ENCODE measurements around the gene CTBP2. TPM values are rescaled to one million over a fixed set of nuclear protein-coding genes. Genes with fewer than 3 reads are reported as not detected.

CTBP2 gene
- total RNA-seq, 1 donor from 2014 or later: 109 TPM

DNA sequence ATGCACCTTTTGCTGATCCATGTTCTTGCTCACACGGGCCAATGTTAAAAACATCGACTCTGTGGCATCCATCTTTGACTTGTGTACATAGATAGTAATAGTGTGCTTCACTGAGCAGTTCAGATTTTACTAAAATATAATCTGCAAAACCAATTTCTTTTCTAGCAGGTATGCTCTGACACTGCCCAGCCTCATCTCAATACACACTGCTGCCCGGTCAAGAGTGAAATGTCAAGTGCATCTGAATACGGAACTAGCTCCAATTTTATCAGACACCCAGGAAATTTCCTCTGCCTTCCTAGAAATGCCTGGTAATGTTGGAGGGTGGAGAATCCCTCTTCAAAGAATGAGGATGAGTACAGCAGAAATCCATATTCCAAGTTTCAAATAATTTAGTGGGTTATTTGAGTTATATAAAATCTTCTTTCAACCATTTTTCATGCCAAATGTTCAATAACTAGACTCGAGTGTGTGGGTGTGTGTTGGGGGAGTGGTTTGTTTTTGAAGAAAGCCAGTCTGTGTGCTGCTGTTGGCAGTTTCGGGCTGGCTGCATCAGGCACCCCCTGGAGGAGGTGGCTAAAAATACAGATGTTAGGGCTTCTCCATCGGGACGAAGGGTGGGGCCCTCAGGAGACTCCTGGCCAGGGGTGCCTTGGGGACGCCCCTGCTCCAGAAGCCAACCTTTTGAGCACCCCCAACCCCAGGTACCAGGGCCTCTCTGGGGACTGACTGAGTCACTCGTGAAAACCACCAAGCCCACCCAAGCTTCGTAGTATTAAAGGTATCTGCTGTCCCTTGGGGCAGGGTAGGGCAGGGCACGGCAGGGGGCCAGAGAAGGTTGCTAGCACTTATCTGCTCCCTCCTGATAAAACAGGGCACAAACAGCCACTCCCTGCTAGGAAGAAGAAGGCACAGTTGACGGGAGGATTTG, 15.4 kb downstream of the CTBP2 start:
- DNase-seq (ENCODE audit: low read depth): no peak

DNA sequence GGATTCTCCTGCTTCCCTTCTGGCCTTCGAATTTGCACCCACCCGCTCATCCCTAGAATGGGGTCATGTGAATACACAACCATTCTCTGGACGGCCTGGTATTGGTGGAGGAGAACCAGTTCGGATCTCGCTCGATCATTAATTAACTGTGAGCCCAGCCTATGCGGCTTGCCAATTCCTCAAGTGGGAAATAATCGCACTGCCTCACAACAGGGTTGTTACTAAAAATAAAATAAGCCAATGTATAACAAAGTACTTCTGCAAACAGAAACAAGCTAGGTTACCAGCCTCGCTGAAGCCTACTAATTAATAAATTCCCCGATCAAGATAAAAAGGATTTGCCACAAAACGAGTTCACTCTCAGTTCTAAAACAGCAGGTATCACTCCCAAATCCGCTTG, 16.2 kb downstream of the CTBP2 start:
- no peak for DNase-seq (ENCODE audit: low read depth)

DNA sequence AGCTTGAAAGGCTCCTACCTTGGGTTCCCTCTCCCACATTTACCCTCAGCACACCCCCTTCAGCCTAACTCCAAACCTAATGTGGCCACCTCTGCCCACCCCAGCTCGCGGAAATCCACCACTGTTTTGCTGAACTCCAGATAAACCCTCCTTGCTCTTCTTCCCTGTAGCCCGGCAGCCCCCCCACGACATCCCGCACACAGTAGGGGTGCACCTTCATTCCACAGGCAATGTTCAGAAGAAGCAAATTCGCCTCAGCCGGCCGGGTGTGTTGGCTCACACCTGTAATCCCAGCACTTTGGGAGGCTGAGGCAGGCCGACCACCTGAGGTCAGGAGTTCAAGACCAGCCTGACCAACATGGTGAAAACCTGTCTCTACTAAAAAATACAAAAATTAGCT, 17.4 kb downstream of the CTBP2 start:
- DNase-seq (ENCODE audit: low read depth): no peak

DNA sequence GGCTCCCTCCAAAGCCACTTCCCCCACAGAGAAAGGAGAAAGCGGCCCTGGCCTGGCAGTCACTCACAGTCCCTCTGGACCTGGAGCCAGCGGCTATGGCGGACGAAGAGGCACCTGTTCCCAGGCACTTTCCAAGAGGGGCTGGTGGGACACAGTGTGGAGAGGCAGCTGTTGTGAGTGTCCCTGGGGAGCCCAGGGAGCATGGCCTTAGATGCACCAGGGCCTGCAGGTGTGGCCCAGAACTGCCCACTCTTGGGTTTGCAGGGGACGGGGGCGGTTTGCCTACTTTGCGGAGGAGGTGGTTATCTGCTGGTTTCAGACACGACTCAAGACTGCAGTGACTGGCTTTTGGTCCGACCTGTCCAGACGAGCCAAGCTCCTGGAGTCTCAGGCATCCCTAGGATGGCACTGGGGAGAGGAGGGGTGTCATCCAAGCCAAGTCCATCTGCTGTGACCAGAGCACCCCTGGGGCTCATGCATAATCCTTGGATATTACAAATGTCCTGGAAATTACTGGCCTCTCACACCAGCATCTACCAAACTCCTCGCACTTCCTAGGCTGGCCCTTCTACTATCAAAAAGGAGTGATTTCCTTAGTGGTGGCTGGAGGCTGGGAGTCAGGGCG, 18.4 kb downstream of the CTBP2 start:
- DNase-seq (ENCODE audit: low read depth): no peak

DNA sequence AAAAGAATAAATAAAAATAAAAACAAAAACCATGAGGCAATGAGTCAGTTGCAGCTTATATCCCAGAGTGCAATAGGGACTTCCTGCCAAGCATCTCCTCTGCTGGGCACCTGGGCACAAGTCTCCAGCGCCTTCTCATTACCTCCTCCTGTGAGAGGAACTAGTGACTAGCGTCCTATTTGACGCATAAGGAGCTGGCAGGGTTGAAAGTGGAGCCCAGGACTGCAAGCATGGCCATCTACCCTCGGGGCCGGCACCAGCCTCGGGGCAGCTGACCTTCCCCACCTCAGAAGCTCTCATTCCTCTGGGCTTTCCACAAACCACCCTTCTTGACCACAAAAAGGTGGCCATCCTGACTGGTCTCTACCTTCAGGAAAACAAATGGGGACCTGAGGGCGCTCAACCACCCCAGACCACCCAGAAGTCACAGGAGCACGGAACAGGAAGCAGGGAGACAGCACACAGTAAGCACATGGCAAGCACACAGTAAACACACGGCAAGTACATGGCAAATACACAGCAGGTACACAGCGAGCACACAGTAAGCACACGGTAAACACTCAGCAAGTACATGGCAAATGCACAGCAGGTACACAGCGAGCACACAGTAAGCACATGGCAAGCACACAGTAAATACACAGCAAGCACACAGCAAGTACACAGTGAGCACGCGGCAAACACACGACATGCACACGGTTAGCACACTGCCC, 19.1 kb downstream of the CTBP2 start:
- DNase-seq (ENCODE audit: low read depth): no peak

DNA sequence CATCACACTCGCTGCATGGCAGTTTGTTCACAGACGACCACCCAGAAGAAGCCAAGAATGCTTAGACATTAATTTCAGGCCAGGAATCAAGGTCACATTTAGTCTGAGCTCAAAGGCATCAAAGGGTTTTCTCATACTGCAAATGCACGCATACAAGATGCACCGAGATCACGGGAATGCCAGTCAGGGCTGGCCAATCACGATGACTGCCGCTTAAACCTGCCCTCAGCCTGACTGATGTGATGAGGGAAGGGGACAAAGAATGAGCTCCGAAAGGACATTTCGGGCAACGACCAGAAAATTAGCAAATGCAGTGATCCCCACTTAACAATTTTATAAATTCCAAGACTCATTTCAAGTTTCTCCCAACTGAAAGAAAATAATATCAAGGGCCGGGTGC, 20.2 kb downstream of the CTBP2 start:
- DNase-seq (ENCODE audit: low read depth): no peak

DNA sequence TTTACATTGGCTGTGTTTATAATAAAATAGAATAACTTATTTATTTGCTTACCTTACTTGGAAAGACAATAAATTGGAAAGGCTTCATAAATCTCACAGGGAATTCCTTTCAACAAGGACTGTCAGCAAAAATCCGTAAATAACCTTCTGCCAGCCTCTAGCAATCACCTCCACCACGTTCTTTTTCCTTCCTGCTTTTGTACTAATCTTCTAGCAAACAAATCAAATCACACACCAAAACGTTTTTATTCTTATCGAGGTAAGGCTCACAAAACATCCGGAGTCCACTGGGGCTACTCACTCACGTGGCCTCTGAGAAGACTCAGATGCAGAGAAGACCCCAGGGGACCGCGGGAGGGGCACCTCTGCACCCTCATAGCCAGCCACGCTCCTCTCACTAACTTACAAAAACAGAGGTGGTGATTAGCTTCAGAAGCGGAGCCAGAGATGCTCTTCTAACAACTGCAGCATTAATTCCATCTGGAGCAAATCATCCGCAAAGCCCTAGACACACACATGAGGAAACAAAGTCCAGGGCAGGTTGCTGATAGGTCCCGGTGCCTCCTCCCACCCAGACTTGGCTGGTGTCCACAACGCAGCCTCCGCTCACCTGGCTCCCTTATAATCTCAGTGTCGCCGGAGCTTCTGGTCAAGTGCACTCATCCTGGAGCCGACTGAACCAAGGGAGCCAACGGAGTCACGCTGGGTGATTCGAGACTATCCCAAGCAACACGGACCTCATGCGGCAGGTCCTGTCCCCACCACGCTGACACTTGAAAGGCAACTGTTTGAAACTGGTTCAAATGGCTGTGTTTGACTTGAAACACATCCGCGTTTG, 22.5 kb downstream of the CTBP2 start:
- DNase-seq (ENCODE audit: low read depth): no peak

DNA sequence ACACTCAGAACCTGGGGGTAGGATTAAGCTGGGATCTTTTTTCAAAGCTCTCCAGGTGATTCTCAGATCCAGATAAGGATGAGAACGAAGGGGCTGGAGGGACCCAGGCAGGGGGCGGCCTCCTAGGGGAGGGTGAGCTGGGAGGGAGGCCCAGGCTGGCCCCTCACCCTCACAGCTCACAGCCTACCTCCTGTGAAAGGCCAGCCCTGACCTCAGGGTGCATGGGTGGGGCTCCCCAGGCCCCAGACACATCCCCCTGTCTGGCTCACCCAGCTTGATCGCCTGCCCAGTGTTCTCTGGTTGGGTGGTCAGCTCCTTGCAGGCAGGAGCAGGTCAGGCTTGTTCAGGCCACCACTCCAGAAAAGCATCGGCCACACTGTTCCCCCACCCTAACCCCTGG, 24.3 kb downstream of the CTBP2 start:
- DNase-seq (ENCODE audit: low read depth): no peak

DNA sequence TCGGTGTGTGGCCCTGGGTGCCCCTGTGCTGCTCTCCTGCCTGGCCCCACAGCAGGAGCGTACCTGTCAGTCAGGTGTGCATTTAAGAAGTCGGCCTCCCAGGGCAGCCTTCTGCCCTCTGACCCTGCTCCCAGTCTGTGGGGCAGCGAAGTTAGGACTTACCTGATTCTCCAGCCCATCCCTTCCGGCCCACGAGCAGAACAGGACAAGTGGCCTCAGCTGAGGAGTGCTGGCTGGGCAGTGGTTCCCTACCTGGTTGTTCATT, 24.7 kb downstream of the CTBP2 start:
- no peak for DNase-seq (ENCODE audit: low read depth)

DNA sequence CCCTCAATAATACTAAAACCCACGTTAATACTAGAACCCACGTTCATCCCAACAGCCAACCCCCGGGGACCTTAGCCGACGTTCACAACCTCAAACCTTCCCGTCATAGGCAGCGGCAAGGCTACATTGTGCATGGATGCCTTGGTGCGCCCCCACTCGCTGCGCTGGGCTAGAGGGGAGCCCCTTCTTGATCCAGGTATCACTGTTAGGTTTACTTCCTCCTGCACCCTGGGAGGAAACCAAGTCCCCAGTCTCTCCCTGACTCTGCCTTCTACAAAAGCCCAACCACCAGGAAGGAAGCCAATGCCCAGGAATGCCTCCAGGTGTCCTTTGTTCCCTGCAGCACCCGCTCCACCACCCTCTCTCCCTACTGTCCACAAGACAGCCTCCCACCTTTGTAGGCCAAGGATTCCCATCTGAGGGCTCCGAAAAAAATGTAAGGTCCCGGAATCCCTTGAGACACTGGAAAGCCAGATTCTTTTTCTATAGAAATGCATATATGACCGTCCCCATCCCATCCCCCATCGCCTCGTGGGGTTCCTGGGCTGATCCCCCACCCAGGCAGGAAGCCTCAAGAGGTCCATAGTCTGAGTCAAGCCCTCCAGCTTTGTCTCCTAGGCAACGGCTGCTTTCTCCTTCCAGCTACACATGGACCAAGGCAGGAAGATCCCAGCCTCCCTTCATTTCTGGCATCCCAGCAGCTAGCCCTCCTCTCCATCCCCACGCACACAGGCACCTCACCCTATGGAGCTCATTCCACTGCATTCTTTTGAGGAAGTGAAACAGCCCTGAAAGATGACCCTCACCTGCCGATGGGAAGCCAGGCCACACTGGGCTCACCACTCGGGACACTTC, 25.2 kb downstream of the CTBP2 start:
- DNase-seq (ENCODE audit: low read depth): no peak

DNA sequence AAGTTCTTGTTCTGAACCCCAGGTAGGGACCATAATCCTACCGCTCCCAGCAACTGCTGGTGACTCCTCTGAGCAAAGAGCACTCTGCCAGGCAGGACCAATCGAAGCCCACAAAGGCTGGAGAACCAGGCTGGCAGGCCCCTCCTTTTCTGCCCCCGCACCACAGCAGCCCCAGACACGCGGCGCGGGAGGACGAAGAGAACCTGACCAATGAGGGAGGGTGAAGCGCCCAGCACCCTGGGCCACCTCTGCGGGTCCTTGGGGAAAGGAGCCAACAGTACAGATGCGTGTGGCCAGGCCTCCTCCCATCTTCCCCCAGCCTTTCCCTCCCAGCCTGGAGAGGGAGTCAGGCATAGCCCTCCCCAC, 25.9 kb downstream of the CTBP2 start:
- no peak for DNase-seq (ENCODE audit: low read depth)

DNA sequence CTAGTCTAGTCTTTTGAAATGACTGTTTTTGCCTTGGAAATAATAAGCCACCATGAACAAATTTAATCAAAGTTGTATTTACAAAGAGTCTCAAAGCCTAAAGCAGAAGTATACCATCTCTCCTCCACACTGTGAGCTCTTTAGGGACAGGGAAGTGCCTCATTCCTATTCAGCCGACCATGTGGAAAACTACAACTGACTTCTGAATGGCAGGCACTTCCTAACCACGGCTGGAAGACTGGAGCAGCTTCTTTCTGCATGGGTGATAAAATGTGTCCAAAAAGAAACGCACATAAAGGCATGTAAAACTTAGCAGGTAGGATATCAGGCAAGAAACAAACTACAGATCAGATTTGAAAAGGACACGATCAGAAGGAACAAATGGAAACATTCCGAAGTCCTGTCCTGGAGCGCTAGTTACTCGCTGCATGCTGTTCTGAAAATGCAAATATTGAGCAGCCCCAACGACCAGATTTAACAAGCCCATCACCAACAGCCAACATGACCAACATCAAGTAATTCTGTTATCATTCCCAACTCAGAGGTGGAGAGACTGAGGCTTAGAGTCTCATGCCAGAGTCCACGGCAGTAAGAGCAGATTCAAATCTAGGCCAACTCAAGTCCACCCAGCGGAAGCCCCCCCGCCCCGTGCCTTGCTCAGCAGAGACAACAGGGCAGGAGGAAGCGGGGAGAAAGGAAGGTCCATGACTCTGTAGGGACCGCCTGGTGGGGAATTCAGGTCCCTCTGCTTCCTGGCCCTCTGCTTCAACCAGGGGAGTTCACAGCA, 26.5 kb downstream of the CTBP2 start:
- DNase-seq (ENCODE audit: low read depth): no peak

DNA sequence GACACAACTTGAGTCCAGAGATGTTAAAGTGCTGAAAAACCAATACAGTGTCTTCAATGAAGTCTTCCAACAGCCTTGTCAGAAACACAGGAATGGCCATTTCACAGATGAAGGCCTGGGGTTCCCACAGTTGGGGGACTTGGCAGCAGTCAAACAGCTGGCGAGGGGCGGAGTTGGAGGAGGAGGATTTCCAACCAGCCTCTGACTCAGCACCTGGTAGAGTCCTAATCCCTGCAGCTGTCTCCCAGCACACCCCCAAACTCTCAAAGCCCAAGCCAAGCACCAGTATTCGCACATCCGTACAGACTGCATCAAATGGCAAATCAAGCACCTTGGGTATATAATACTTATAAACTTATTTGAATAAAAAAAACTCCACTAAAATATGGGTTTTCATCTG, 28.0 kb downstream of the CTBP2 start:
- no peak for DNase-seq (ENCODE audit: low read depth)

DNA sequence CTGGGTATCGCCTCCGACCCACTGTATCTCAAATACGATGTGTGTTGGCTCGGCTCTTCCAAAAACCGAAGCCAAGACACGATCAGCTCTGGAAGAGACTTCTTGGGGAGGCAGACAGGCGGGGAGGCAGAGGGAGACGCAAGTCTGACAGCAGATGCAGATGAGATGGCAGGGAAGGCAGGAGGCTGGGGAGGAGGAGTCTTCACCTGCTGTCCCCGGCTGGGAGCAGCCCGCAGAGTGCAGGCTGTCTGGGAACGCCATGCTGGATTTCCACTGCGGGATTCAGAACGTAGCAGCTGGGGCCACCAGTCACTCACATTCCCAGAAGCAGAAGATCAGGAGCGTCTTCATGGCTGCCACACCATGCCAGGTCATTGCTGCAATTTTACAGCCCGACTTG, 29.4 kb downstream of the CTBP2 start:
- DNase-seq (ENCODE audit: low read depth): no peak

DNA sequence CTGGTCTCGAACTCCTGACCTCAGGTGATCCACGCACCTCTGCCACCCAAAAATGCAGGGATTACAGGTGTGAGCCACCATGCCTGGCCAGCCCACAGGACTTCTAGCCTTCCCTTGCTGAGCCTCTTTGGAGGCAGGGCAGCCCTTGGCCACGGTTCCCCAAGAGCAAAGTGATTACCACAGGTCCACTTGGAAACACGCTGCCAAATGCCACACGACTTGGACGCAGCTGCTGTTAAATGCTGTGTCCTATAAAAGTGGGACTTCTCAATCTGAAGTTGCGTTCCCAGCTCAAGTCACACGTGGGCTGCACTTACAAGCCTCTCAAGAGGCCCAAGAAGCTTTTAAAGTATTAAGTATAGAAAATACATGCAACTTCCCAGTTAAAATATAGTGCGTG, 30.1 kb downstream of the CTBP2 start:
- DNase-seq (ENCODE audit: low read depth): no peak

DNA sequence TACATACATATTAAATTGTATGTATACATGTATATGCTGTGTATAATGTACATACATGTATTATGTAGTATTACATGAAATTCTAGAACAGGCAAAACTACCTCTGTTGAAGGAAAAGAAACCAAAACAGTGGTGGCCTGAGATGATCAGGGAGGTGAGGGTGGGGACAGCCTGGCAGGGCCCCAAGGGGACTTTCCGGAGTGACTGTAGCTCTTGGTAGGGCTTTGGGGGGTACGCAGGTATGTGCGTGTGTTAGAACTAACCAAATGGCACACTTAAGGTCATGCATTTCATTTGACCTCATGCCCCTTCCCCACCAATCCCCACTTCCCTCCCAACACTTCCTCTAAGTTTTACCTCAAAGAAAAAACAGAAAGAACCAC, 31.3 kb downstream of the CTBP2 start:
- DNase-seq (ENCODE audit: low read depth): no peak

DNA sequence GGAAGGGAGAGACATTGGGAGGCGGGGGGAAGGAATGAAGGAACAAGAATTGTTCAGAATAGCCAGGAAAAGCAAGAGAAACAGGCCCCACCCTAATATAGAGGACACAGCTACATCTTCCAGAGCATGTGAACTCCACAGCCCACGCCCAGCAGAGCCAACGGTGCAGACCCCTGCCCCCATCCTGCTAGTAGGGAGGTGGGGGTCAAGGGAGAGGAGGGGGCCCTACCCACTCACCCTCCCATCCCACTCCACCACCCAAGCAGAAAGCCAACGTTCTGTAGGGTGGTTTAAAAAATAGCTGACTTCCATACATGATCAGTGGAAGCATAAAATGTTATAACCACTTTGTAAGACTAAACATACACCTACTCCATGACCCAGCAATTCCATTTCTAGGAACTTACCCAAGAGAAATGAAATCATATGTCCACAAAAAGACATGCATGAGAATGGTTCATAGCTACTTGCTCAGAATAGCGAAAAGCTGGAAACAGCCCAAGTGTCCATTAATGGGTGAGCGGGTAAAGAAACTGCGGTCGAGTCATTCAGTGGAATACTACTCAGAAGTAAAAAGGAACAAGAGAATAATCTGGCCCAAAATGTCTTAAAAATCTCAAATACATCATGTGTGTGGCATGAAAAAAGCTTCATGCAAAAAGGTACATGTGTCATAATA, 31.8 kb downstream of the CTBP2 start:
- no peak for DNase-seq (ENCODE audit: low read depth)

DNA sequence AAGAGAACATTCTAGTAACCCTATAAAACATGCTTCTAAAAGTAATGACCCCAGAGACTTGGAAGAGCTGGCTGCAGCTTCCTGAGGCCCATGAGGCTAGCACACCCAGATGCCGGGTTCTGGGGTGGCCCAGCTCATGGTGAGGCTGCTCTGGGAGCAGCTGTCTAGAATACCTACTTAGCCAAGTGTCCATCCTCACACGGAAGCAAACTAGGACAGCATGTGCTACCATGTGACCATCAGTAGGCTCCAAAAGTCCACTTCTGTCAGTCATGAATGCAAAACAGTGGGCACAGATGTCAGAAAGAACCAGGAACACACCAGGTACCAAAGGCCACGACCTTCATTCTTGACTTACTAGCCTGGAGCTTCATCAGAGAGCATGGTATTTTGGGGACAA, 32.4 kb downstream of the CTBP2 start:
- DNase-seq (ENCODE audit: low read depth): no peak

DNA sequence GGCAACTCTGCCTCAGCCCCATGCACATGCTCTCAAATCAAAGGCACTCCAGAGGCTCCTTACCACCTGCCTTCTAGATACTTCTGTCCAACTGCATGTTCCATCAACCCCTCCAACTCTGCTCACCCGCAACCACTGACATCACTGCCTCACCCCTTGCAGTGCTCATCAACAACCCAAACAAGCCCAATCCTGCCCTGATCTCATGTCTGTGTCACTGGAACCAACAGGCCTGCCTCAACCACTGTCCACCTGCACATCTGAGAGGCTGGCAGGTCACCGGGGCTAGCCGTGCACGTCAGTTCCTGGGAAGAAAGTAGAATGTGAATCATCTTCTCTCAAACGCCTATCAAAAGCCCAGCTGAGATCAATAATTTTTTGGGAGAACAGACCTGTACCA, 33.3 kb downstream of the CTBP2 start:
- DNase-seq (ENCODE audit: low read depth): no peak

All from renal cortical epithelial cell (primary cell).